ENCODE results near the gene VPS51. TPM values are rescaled to one million over a fixed set of nuclear protein-coding genes. Genes with fewer than 3 reads are reported as not detected.

VPS51 gene
- total RNA-seq, 1 experiment from 2014 or later: 113 TPM

DNA sequence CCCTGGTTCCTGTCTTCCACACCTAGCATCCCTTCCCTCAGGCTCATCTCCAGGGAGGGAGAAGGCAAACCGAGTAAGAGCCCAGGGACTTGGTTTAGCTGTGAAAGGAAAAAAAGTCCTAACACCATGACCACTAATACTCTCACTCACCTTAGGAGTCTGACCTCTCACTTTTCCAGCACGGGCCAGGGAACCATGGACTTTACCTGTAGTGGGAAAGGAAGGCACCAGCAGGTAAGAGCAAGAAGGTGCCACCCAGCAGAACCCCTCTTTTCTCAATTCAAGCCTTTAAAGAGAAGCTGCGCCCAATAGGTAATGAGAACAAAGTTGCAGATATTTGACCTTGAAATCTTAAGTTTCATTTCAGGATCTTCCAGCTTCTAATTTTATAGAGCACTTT is 24.8 kb downstream of the VPS51 start:
- no peak for TF ChIP-seq EZH2 (IDR thresholded peaks at IDR 0.05; ENCODE audit: low read depth)
- TF ChIP-seq, protein P1, sequence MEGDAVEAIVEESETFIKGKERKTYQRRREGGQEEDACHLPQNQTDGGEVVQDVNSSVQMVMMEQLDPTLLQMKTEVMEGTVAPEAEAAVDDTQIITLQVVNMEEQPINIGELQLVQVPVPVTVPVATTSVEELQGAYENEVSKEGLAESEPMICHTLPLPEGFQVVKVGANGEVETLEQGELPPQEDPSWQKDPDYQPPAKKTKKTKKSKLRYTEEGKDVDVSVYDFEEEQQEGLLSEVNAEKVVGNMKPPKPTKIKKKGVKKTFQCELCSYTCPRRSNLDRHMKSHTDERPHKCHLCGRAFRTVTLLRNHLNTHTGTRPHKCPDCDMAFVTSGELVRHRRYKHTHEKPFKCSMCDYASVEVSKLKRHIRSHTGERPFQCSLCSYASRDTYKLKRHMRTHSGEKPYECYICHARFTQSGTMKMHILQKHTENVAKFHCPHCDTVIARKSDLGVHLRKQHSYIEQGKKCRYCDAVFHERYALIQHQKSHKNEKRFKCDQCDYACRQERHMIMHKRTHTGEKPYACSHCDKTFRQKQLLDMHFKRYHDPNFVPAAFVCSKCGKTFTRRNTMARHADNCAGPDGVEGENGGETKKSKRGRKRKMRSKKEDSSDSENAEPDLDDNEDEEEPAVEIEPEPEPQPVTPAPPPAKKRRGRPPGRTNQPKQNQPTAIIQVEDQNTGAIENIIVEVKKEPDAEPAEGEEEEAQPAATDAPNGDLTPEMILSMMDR (conservative IDR thresholded peaks at IDR 0.05): no peak
- POLR2A ChIA-PET (ENCODE audit: unreplicated experiment): interaction anchor here (0.5 kb wide), 1 partner anchor 126 kb away, joined by 11 read pairs; no protein-coding TSS in a partner anchor
- DNase-seq: no peak
- H3K79me2 ChIP-seq (ENCODE audit: low read depth): peaks cover 66% of the 10 kb centered on the region
- H3K27me3 ChIP-seq (ENCODE audit: insufficient read depth, low read depth): no peaks in the 10 kb centered on the region
- peaks cover 30% of the 10 kb centered on the region for H3K36me3 ChIP-seq (ENCODE audit: low read depth)
- CTCF ChIA-PET: no interaction called here
- H4K20me1 ChIP-seq (ENCODE audit: insufficient read depth): peaks cover 10% of the 10 kb centered on the region; the same call in 1 of the 2 replicates
- H3K4me2 ChIP-seq: peak overlapping the region; percentile 89
- H3K4me3 ChIP-seq: peak overlapping the region; percentile 92
- no peaks in the 10 kb centered on the region for H3K9me3 ChIP-seq (ENCODE audit: insufficient read depth, low read depth)
- no TSS peak for BruUV-seq (replicated peaks)
- peaks cover 75% of the 10 kb centered on the region for H3F3A ChIP-seq (ENCODE audit: insufficient read depth, low read depth)
- H3K9me2 ChIP-seq (ENCODE audit: insufficient read depth): no peaks in the 10 kb centered on the region
- no peak overlapping the region for H2AFZ ChIP-seq
- intact Hi-C loops (cut with micrococcal nuclease; ENCODE audit: unreplicated experiment): no loop called here
- H3K4me1 ChIP-seq (replicated peaks; ENCODE audit: insufficient read depth): peaks cover 38% of the 10 kb centered on the region
- H3K27ac ChIP-seq: peak overlapping the region; percentile 85

DNA sequence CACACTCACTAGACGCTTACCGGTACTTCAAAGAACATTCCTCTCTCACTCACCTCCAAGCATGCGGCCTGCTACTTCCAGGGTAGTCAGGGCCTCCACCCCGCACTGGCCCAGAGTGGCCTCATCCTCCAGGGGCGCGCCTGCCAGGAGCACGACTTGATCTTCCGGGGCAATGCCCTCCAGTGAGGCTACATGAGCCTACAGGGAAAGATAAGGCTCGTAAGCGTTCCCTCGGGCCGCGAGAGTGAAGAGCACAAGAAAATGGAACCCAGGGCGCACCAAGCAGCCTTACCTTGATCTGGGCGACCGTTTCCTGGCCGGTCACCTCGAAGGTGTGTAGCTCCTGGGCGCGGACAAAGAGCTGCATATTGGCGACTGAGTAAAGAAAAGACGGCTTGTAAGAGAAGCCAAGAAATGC is 25.4 kb downstream of the VPS51 start:
- Histone ChIP-seq H3K9me2 (ENCODE audit: insufficient read depth) (no peaks in the 10 kb centered on the region), H3K27ac (peak overlapping the region; percentile 85), H3K9me3 (ENCODE audit: insufficient read depth, low read depth) (no peaks in the 10 kb centered on the region), H2AFZ (peak overlapping the region; percentile 70), H3K4me2 (peak overlapping the region; percentile 89), H4K20me1 (ENCODE audit: insufficient read depth) (peaks cover 10% of the 10 kb centered on the region; the same call in 1 of the 2 replicates), H3K36me3 (ENCODE audit: low read depth) (peaks cover 32% of the 10 kb centered on the region), H3F3A (ENCODE audit: insufficient read depth, low read depth) (peaks cover 75% of the 10 kb centered on the region), H3K27me3 (ENCODE audit: insufficient read depth, low read depth) (no peaks in the 10 kb centered on the region), H3K4me1 (replicated peaks; ENCODE audit: insufficient read depth) (peaks cover 32% of the 10 kb centered on the region), H3K79me2 (ENCODE audit: low read depth) (peaks cover 60% of the 10 kb centered on the region), H3K4me3 (peak overlapping the region; percentile 92)
- TF ChIP-seq, protein P1 (conservative IDR thresholded peaks at IDR 0.05): no peak
- no peak for TF ChIP-seq EZH2 (IDR thresholded peaks at IDR 0.05; ENCODE audit: low read depth)
- CTCF ChIA-PET: no interaction called here
- DNase-seq: no peak
- BruUV-seq (replicated peaks): TSS peak; percentile 55
- POLR2A ChIA-PET (ENCODE audit: unreplicated experiment): interaction anchor here (0.5 to 1.1 kb wide), 7 partner anchors 9 to 195 kb away, joined by 3 to 11 read pairs (median 5); partner anchors contain the start of gene CAPN1
- intact Hi-C loops (cut with micrococcal nuclease; ENCODE audit: unreplicated experiment): no loop called here

DNA sequence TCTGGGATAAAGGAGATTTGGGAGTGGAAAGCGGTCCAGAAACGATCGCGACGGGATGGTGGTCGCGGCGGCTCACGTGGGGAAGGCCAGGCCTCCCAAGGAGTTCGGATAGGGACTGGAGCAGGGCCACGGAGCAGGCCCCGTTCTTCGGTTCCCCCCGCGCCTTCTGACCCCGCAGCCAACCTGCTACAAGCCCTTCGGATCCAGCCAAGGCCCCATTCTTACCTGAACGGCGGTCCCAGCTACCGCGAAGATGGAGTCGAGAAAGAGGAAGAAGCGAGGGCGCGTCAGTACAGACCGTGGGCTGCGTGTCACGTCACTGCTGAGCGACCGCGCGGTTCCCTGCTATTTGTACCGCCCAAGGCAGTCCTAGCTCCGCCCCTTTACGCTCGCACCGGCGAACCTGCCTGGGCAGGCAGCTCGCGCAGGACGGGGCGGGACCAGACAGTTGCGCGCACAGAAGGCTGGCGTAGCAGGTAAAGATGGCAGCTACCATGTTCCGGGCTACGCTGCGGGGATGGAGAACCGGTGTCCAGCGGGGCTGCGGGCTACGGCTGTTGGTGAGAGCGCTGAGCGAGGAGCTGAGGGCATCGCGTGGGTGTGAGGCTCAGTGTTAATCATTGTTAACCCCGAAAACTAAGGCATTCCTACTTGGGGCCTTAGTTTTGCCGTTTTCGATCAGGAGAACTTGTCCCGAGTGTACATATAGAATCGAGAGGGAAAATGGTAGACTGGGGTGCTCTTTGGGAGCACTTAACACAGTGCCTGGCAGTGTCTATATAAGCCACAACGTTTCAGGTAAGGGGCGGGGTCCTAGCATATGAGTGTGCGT is 26.1 kb downstream of the VPS51 start, which contains the start of the genes FAU and MRPL49:
TSS of gene FAU (minus strand) at position 270 of the 832 bp plus-strand sequence. CDS start 321 bp downstream, outside the sequence.
TSS of gene MRPL49 (plus strand) at position 457 of the 832 bp plus-strand sequence. CDS start at position 483, 26 bp downstream.
- Histone ChIP-seq H3K9me3 (ENCODE audit: insufficient read depth, low read depth) (no peaks in the 10 kb centered on the region), H4K20me1 (ENCODE audit: insufficient read depth) (peaks cover 12% of the 10 kb centered on the region; the same call in 1 of the 2 replicates), H3F3A (ENCODE audit: insufficient read depth, low read depth) (peaks cover 75% of the 10 kb centered on the region), H3K9me2 (ENCODE audit: insufficient read depth) (no peaks in the 10 kb centered on the region), H3K4me2 (peak within 1 kb of the TSS; percentile 90), H3K4me1 (replicated peaks; ENCODE audit: insufficient read depth) (peaks cover 30% of the 10 kb centered on the region), H3K4me3 (peak within 1 kb of the TSS; percentile 92), H3K27me3 (ENCODE audit: insufficient read depth, low read depth) (no peaks in the 10 kb centered on the region), H3K79me2 (ENCODE audit: low read depth) (peaks cover 54% of the 10 kb centered on the region), H3K27ac (peak within 1 kb of the TSS; percentile 85), H2AFZ (peak within 1 kb of the TSS; percentile 77), H3K36me3 (ENCODE audit: low read depth) (peaks cover 35% of the 10 kb centered on the region)
- intact Hi-C loops (cut with micrococcal nuclease; ENCODE audit: unreplicated experiment): loop anchor here (1.0 kb wide), 1 partner anchor 61 kb away; no protein-coding TSS in a partner anchor
- TSS peak; percentile 55 for BruUV-seq (replicated peaks)
- no peak for TF ChIP-seq EZH2 (IDR thresholded peaks at IDR 0.05; ENCODE audit: low read depth)
- TF ChIP-seq, protein P1 (conservative IDR thresholded peaks at IDR 0.05): no peak
- peak; percentile 96 to 99 for DNase-seq
- ChIA-PET POLR2A (ENCODE audit: unreplicated experiment) (interaction anchor here (0.5 to 1.1 kb wide), 13 partner anchors 10 to 1319 kb away, joined by 3 to 10 read pairs (median 3); partner anchors contain the start of gene CAPN1), CTCF (interaction anchor here (0.5 to 0.9 kb wide), 4 partner anchors 13 to 1190 kb away, joined by 3 to 9 read pairs (median 6); partner anchors contain the start of gene SF1)
